ENCODE data around the gene CLRN1. TPM values are rescaled to one million over a fixed set of nuclear protein-coding genes. Genes with fewer than 3 reads are reported as not detected.

The CLRN1 gene
- polyA plus RNA-seq, 1 of the 3 experiments (the other 2 are of a cell fraction) = not detected

- no peak for TF ChIP-seq NFIC (IDR thresholded peaks at IDR 0.05; ENCODE audit: borderline replicate concordance)
These were observed 46.2 kb downstream of the CLRN1 start (continued) for GRCh38 chr3:150926328-150926727.

- H4K20me1 ChIP-seq (ENCODE audit: insufficient read depth) = no peaks in the 10 kb centered on the region
- H3K27me3 ChIP-seq (ENCODE audit: insufficient read depth) = peaks cover 12% of the 10 kb centered on the region; the same call in 1 of the 2 replicates
- DNase-seq = peak; percentile 59
- H3K79me2 ChIP-seq (ENCODE audit: insufficient read depth) = no peaks in the 10 kb centered on the region
- no peak overlapping the region for H3K4me3 ChIP-seq (ENCODE audit: low read depth in 2 of 2, low read length in 1 of 2)
- no peak overlapping the region for H3K9ac ChIP-seq
- ChIA-PET POLR2A (no interaction called here), CTCF (interaction anchor here (0.6 to 2.0 kb wide), 11 partner anchors 8 to 231 kb away, joined by 3 to 10 read pairs (median 3); partner anchors contain the start of gene MED12L)
- no peak overlapping the region for H3K27ac ChIP-seq (ENCODE audit: low read depth in 2 of 2, low read length in 1 of 2)
- no peaks in the 10 kb centered on the region for H3K36me3 ChIP-seq (replicated peaks in 1 of 2; ENCODE audit: control insufficient read depth in 1 of 2, insufficient read depth in 2 of 2, low read length in 1 of 2)
- no peaks in the 10 kb centered on the region for H3F3A ChIP-seq (replicated peaks; ENCODE audit: insufficient read depth)
- H3K4me2 ChIP-seq = no peak overlapping the region
- H2AFZ ChIP-seq (ENCODE audit: low read depth) = no peak overlapping the region
- 83% methylated on average over 1 of the region's 14 CpGs for WGBS (ENCODE audit: low lambda C conversion rate)
- no peaks in the 10 kb centered on the region for H3K9me3 ChIP-seq
- no peaks in the 10 kb centered on the region for H3K9me2 ChIP-seq
- H3K4me1 ChIP-seq (ENCODE audit: control insufficient read depth in 1 of 2, insufficient read depth in 2 of 2, low read depth in 1 of 2, low read length in 1 of 2) = no peaks in the 10 kb centered on the region; a peak in 1 of 4 replicates
- TF ChIP-seq, protein P1, sequence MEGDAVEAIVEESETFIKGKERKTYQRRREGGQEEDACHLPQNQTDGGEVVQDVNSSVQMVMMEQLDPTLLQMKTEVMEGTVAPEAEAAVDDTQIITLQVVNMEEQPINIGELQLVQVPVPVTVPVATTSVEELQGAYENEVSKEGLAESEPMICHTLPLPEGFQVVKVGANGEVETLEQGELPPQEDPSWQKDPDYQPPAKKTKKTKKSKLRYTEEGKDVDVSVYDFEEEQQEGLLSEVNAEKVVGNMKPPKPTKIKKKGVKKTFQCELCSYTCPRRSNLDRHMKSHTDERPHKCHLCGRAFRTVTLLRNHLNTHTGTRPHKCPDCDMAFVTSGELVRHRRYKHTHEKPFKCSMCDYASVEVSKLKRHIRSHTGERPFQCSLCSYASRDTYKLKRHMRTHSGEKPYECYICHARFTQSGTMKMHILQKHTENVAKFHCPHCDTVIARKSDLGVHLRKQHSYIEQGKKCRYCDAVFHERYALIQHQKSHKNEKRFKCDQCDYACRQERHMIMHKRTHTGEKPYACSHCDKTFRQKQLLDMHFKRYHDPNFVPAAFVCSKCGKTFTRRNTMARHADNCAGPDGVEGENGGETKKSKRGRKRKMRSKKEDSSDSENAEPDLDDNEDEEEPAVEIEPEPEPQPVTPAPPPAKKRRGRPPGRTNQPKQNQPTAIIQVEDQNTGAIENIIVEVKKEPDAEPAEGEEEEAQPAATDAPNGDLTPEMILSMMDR (IDR thresholded peaks at IDR 0.05) = peak; percentile 56
- TF ChIP-seq SMC3 (IDR thresholded peaks at IDR 0.05; ENCODE audit: low read depth, low read length) (peak; percentile 36), RAD21 (IDR thresholded peaks at IDR 0.05; ENCODE audit: low read length) (peak; percentile 57)
- TF ChIP-seq, protein P2, sequence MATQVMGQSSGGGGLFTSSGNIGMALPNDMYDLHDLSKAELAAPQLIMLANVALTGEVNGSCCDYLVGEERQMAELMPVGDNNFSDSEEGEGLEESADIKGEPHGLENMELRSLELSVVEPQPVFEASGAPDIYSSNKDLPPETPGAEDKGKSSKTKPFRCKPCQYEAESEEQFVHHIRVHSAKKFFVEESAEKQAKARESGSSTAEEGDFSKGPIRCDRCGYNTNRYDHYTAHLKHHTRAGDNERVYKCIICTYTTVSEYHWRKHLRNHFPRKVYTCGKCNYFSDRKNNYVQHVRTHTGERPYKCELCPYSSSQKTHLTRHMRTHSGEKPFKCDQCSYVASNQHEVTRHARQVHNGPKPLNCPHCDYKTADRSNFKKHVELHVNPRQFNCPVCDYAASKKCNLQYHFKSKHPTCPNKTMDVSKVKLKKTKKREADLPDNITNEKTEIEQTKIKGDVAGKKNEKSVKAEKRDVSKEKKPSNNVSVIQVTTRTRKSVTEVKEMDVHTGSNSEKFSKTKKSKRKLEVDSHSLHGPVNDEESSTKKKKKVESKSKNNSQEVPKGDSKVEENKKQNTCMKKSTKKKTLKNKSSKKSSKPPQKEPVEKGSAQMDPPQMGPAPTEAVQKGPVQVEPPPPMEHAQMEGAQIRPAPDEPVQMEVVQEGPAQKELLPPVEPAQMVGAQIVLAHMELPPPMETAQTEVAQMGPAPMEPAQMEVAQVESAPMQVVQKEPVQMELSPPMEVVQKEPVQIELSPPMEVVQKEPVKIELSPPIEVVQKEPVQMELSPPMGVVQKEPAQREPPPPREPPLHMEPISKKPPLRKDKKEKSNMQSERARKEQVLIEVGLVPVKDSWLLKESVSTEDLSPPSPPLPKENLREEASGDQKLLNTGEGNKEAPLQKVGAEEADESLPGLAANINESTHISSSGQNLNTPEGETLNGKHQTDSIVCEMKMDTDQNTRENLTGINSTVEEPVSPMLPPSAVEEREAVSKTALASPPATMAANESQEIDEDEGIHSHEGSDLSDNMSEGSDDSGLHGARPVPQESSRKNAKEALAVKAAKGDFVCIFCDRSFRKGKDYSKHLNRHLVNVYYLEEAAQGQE (IDR thresholded peaks at IDR 0.05; ENCODE audit: low read depth, low read length) = no peak
- TF ChIP-seq, protein P3, sequence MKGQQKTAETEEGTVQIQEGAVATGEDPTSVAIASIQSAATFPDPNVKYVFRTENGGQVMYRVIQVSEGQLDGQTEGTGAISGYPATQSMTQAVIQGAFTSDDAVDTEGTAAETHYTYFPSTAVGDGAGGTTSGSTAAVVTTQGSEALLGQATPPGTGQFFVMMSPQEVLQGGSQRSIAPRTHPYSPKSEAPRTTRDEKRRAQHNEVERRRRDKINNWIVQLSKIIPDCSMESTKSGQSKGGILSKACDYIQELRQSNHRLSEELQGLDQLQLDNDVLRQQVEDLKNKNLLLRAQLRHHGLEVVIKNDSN (IDR thresholded peaks at IDR 0.05; ENCODE audit: borderline replicate concordance, low read depth) = no peak
These were observed 46.8 kb downstream of the CLRN1 start for GRCh38 chr3:150925751-150926201.

- WGBS (ENCODE audit: low lambda C conversion rate) = 0% methylated on average over 10 of the region's 10 CpGs
- Histone ChIP-seq H3K4me2 (no peak overlapping the region), H3K36me3 (replicated peaks in 1 of 2; ENCODE audit: control insufficient read depth in 1 of 2, insufficient read depth in 2 of 2, low read length in 1 of 2) (no peaks in the 10 kb centered on the region), H3F3A (replicated peaks; ENCODE audit: insufficient read depth) (no peaks in the 10 kb centered on the region), H3K79me2 (ENCODE audit: insufficient read depth) (no peaks in the 10 kb centered on the region), H3K9ac (no peak overlapping the region), H2AFZ (ENCODE audit: low read depth) (no peak overlapping the region), H3K27me3 (ENCODE audit: insufficient read depth) (peaks cover 21% of the 10 kb centered on the region; the same call in 1 of the 2 replicates), H3K4me1 (ENCODE audit: control insufficient read depth in 1 of 2, insufficient read depth in 2 of 2, low read depth in 1 of 2, low read length in 1 of 2) (no peaks in the 10 kb centered on the region; a peak in 1 of 4 replicates), H4K20me1 (ENCODE audit: insufficient read depth) (no peaks in the 10 kb centered on the region), H3K27ac (ENCODE audit: low read depth in 2 of 2, low read length in 1 of 2) (no peak overlapping the region), H3K4me3 (ENCODE audit: low read depth in 2 of 2, low read length in 1 of 2) (no peak overlapping the region), H3K9me2 (no peaks in the 10 kb centered on the region), H3K9me3 (no peaks in the 10 kb centered on the region)
- CTCF ChIA-PET = no interaction called here
- peak; percentile 44 for DNase-seq
- no peak for TF ChIP-seq EZH2phosphoT487 (IDR thresholded peaks at IDR 0.05; ENCODE audit: borderline replicate concordance, low read depth)
- TF ChIP-seq, protein P4, sequence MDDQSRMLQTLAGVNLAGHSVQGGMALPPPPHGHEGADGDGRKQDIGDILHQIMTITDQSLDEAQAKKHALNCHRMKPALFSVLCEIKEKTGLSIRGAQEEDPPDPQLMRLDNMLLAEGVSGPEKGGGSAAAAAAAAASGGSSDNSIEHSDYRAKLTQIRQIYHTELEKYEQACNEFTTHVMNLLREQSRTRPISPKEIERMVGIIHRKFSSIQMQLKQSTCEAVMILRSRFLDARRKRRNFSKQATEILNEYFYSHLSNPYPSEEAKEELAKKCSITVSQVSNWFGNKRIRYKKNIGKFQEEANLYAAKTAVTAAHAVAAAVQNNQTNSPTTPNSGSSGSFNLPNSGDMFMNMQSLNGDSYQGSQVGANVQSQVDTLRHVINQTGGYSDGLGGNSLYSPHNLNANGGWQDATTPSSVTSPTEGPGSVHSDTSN (IDR thresholded peaks at IDR 0.05) = no peak
- POLR2A ChIA-PET = no interaction called here
These were observed 49.9 kb downstream of the CLRN1 start for GRCh38 chr3:150922611-150923010.

All from SK-N-SH (cell line).